CMK (cell line): ENCODE results near the gene ADA.
A peak's percentile ranks its signal among the peaks of the same experiment; 100 is the strongest.

Experiments
- DNase-seq: peaks from one replicate; pipeline ENCODE4 v3.0.0-alpha.2; 2010; ENCODE audit warnings: low read depth

Gene ADA

GRCh38 chr20:44624152-44624551, 27.3 kb downstream of the ADA start:
- DNase-seq = no peak

GRCh38 chr20:44622501-44623270, 28.8 kb downstream of the ADA start:
- no peak for DNase-seq

- no peak for DNase-seq
Measured at GRCh38 chr20:44621939-44622338, 29.6 kb downstream of the ADA start.

GRCh38 chr20:44621325-44621724, 30.2 kb downstream of the ADA start:
- no peak for DNase-seq

- DNase-seq = no peak
Measured at GRCh38 chr20:44620030-44620429, 31.5 kb downstream of the ADA start.

GRCh38 chr20:44619294-44619693, 32.2 kb downstream of the ADA start:
- no peak for DNase-seq

- no peak for DNase-seq
Measured at GRCh38 chr20:44618318-44618731, 33.2 kb downstream of the ADA start.

- DNase-seq = no peak
Measured at GRCh38 chr20:44616604-44616964, 34.9 kb downstream of the ADA start.

- no peak for DNase-seq
Measured at GRCh38 chr20:44615876-44616603, 35.5 kb downstream of the ADA start.

GRCh38 chr20:44615169-44615791, 36.2 kb downstream of the ADA start:
- DNase-seq = no peak

- DNase-seq = no peak
Measured at GRCh38 chr20:44614525-44614924, 37.0 kb downstream of the ADA start.

GRCh38 chr20:44613575-44613974, 37.9 kb downstream of the ADA start:
- DNase-seq = no peak

GRCh38 chr20:44610313-44610962, 41.1 kb downstream of the ADA start:
- no peak for DNase-seq

- peak; percentile 55 for DNase-seq
Measured at GRCh38 chr20:44609516-44610312, 41.8 kb downstream of the ADA start.

GRCh38 chr20:44609006-44609515, 42.4 kb downstream of the ADA start:
- DNase-seq = no peak

- DNase-seq = no peak
Measured at GRCh38 chr20:44606725-44607441, 44.6 kb downstream of the ADA start.

- no peak for DNase-seq
Measured at GRCh38 chr20:44603327-44603726, 48.2 kb downstream of the ADA start.

- DNase-seq = no peak
Measured at GRCh38 chr20:44601801-44602204, 49.7 kb downstream of the ADA start.

- no peak for DNase-seq
Measured at GRCh38 chr20:44601236-44601671, 50.2 kb downstream of the ADA start.

- no peak for DNase-seq
Measured at GRCh38 chr20:44600758-44601201, 50.7 kb downstream of the ADA start.

GRCh38 chr20:44600301-44600700, 51.2 kb downstream of the ADA start:
- no peak for DNase-seq
